Ovary (tissue), 9 donors: Measurements from ENCODE around the gene IL17RA. TPM values are rescaled to one million over a fixed set of nuclear protein-coding genes. Genes with fewer than 3 reads are reported as not detected.

Experiments
- DNase-seq, 5 donors: peaks; one replicate each; pipeline ENCODE4 v3.0.0-alpha.2; 2019 to 2020
- H3K27ac ChIP-seq, 2 donors: fragments of 200-600 bp; one replicate each; pipeline versions ENCODE4 v1.5.1 to v1.8.0; 2019 to 2022
- H3K27me3 ChIP-seq: fragments of 200-600 bp; one replicate; pipeline ENCODE4 v1.8.0; 2022
- H3K36me3 ChIP-seq: fragments of 200-600 bp; sonication (generic); one replicate; pipeline ENCODE4 v1.5.1; 2019
- H3K4me1 ChIP-seq: one replicate; pipeline ENCODE4 v1.8.1; 2013; ENCODE audit warnings: mild to moderate bottlenecking, moderate library complexity; ENCODE audit not compliant: insufficient read depth
- H3K4me3 ChIP-seq: fragments of 200-600 bp; sonication (generic); one replicate; pipeline ENCODE4 v1.5.1; 2017
- H3K9me3 ChIP-seq, 2 donors: fragments of 200-600 bp in 1 of 2; sonication (generic) in 1 of 2; one replicate each; pipeline versions ENCODE4 v1.5.1 to v1.8.1; 2013 to 2019; ENCODE audit warnings: mild to moderate bottlenecking in 1 of 2, moderate library complexity in 1 of 2
- EP300 ChIP-seq: sonication (generic); formaldehyde crosslinking; IDR thresholded peaks from one replicate; pipeline ENCODE4 v1.6.1; 2017; ENCODE audit warnings: antibody characterized with exemption
- POLR2A ChIP-seq: fragments of 450-650 bp; IDR thresholded peaks from one replicate; pipeline ENCODE4 v1.6.1; 2017; ENCODE audit warnings: antibody characterized with exemption, mild to moderate bottlenecking, moderate library complexity
- WGBS, 3 donors: extraction: QIAGEN DNeasy Blood & Tissue Kit in 1 of 3; methylation state at CpG; one replicate each; pipeline versions ENCODE4 v1.1.5 to v1.1.7; 2013 to 2017; 5-methylcytosine and 5-hydroxymethylcytosine counted together
- intact Hi-C, 4 donors: fragments of 100-400 bp; cut with DNase I; formaldehyde crosslinking; loops; one replicate each; pipeline versions ENCODE4 v1.11.0 to v1.15.1; 2022 to 2023
- polyA plus RNA-seq, 2 donors: library from polyadenylated mRNA; stranded (reverse); fragments of 200-250 nt in 1 of 2; fragments of 350-450 nt in 1 of 2; fragmentation: Illumina TruSeq in 1 of 2; extraction: RNeasy Lipid Tissue Mini Kit (QIAGEN cat#74804) in 1 of 2; gene quantifications; one replicate each; pipeline ENCODE4 v1.2.3, GENCODE V29; 2013 to 2014
- total RNA-seq, 7 donors: library from RNA; depleted of rRNA in 2 of 7; stranded (reverse); fragments of >200 nt in 2 of 7; fragmentation: NEBNext Ultra II Directional in 3 of 7; extraction: Animal tissue kit (Norgen Biotek cat#: 25700) in 3 of 7; gene quantifications; one replicate each; pipeline versions ENCODE4 v1.1.0 to v1.2.4, GENCODE V29; 2016 to 2023
- TF ChIP-seq, protein P1 (sequence below), 3 donors: fragments of 450-650 bp in 2 of 3; fragments of 200-600 bp in 1 of 3; IDR thresholded peaks; one replicate each; pipeline versions ENCODE4 v1.5.1 to v1.8.0; 2016 to 2022; ENCODE audit warnings: antibody characterized with exemption in 3 of 3, mild to moderate bottlenecking in 1 of 3
- donor health status: DM: no; HTN: no; CAD: no; lungs with moderate emphysema.
- donor health status: DM: no; HTN: no; CAD: no.
- donor health status: Bipolar disorder and iron deficiency.
- donor health status: DM: yes; HTN: yes; CAD: no.
- donor health status: DM: no; HTN: no; CAD: no.
- donor health status: DM: yes; HTN: yes; CAD: no.

IL17RA gene
- total and polyA plus RNA-seq, 9 donors, result 6.4 to 18.1 (median 13.1) TPM

GRCh38 chr22:17086788-17087497, 2.1 kb downstream of the IL17RA start:
- H3K36me3 ChIP-seq, result no peaks in the 10 kb centered on the region
- H3K27ac ChIP-seq, result no peak overlapping the region
- TF ChIP-seq, protein P1, sequence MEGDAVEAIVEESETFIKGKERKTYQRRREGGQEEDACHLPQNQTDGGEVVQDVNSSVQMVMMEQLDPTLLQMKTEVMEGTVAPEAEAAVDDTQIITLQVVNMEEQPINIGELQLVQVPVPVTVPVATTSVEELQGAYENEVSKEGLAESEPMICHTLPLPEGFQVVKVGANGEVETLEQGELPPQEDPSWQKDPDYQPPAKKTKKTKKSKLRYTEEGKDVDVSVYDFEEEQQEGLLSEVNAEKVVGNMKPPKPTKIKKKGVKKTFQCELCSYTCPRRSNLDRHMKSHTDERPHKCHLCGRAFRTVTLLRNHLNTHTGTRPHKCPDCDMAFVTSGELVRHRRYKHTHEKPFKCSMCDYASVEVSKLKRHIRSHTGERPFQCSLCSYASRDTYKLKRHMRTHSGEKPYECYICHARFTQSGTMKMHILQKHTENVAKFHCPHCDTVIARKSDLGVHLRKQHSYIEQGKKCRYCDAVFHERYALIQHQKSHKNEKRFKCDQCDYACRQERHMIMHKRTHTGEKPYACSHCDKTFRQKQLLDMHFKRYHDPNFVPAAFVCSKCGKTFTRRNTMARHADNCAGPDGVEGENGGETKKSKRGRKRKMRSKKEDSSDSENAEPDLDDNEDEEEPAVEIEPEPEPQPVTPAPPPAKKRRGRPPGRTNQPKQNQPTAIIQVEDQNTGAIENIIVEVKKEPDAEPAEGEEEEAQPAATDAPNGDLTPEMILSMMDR (IDR thresholded peaks at IDR 0.05), result no peak
- no peak for TF ChIP-seq EP300
- peaks cover 4% of the 10 kb centered on the region for H3K4me1 ChIP-seq
- H3K9me3 ChIP-seq, result no peaks in the 10 kb centered on the region
- no peaks in the 10 kb centered on the region for H3K27me3 ChIP-seq
- intact Hi-C loops, result loop anchor here in 1 of 4 donors (10.0 kb wide), 1 partner anchor 68 kb away; the partner anchor contains the start of gene HDHD5
- no peak for DNase-seq
- no peak overlapping the region for H3K4me3 ChIP-seq
- whole genome bisulfite sequencing, 3 donors, result 77 to 84% (median 79%) methylated on average over 10 of the region's 10 CpGs

DNA sequence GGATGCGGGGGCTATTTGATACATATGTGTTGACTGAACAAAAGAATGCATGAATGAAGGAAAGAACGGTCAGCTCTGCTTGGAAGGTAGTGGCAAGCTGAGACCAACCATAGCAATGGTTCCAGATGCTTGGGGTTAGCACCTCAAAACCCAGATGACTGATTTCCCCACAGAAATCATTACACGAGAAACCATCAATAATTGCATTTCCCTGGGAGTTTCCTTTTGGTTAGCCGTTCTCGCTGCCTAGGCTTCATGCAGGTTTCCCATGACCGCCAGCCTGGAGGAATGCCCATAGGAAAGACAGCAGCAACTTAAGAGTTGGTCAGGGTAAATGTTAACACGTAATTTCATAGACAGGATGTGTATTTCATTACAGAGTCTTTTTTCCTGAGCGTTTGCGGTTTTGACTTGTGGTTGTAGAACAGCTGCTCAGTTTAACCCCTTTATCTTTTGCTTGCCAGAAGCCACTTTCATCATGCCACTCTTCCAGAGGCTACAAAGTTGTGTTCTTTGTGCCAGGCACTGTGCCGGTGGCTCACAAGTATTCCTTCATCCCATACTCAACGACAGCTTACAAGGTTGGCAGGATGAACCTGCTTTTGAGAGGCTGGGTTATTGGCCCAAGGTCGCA, 2.8 kb downstream of the IL17RA start:
- TF ChIP-seq, protein P1 (IDR thresholded peaks at IDR 0.05), result no peak
- TF ChIP-seq POLR2A (no peak), EP300 (no peak)
- H3K9me3 ChIP-seq, result no peaks in the 10 kb centered on the region
- H3K27me3 ChIP-seq, result no peaks in the 10 kb centered on the region
- no peak overlapping the region for H3K27ac ChIP-seq
- 66 to 72% (median 70%) methylated on average over 12 of the region's 12 CpGs for WGBS, 3 donors
- intact Hi-C loops, result loop anchor here in 1 of 4 donors (10.0 kb wide), 1 partner anchor 67 kb away; the partner anchor contains the start of gene HDHD5
- no peaks in the 10 kb centered on the region for H3K36me3 ChIP-seq
- DNase-seq, result no peak
- no peak overlapping the region for H3K4me3 ChIP-seq
- peaks cover 4% of the 10 kb centered on the region for H3K4me1 ChIP-seq

DNA sequence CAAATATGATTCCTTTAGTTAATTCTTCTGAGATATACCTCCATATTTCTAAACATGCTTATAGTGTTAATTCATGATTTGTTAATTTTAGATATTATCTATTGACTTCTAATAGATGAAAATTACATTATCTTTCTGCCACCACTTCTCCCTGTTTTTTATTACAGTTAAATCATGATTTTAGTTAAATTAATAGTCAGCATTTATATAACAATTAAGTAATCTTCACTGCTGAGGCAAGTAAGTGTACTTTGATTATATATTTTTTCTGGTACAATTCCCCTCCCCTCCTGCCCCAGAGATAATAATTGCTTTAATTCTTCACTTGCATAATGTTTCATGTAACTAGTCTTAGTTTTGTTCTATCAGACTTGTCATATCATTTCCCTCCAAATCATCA, 5.8 kb downstream of the IL17RA start:
- Histone ChIP-seq H3K27me3 (no peaks in the 10 kb centered on the region), H3K27ac (no peak overlapping the region), H3K4me1 (peaks cover 4% of the 10 kb centered on the region), H3K36me3 (no peaks in the 10 kb centered on the region), H3K9me3 (no peaks in the 10 kb centered on the region), H3K4me3 (no peak overlapping the region)
- intact Hi-C loops, result loop anchor here in 1 of 4 donors (10.0 kb wide), 1 partner anchor 404 kb away; no protein-coding TSS in a partner anchor
- no peak for DNase-seq
- TF ChIP-seq, protein P1 (IDR thresholded peaks at IDR 0.05), result no peak
- TF ChIP-seq EP300 (no peak), POLR2A (no peak)

GRCh38 chr22:17091851-17092250, 7.1 kb downstream of the IL17RA start:
- H3K4me3 ChIP-seq, result no peak overlapping the region
- WGBS, 3 donors, result 50 to 57% (median 56%) methylated on average over 4 of the region's 4 CpGs
- intact Hi-C loops, result loop anchor here in 1 of 4 donors (10.0 kb wide), 1 partner anchor 403 kb away; no protein-coding TSS in a partner anchor
- TF ChIP-seq EP300, result no peak
- TF ChIP-seq, protein P1 (IDR thresholded peaks at IDR 0.05), result no peak
- TF ChIP-seq POLR2A, result no peak
- no peaks in the 10 kb centered on the region for H3K4me1 ChIP-seq
- no peak for DNase-seq
- H3K9me3 ChIP-seq, result no peaks in the 10 kb centered on the region
- no peaks in the 10 kb centered on the region for H3K27me3 ChIP-seq
- no peak overlapping the region for H3K27ac ChIP-seq
- H3K36me3 ChIP-seq, result no peaks in the 10 kb centered on the region
